NCI-H1105 (cell line): Measurements from ENCODE around the gene ZNF488.

Source experiments
- DNase-seq: peaks from one replicate; lab custom pipeline; 2025; lab: John Stamatoyannopoulos, UW

Gene ZNF488

GRCh38 chr10:47330366-47330765, 53.7 kb downstream of the ZNF488 start:
- no peak for DNase-seq

GRCh38 chr10:47329855-47330254, 54.2 kb downstream of the ZNF488 start:
- no peak for DNase-seq

- no peak for DNase-seq
Observed at GRCh38 chr10:47326927-47327330, 57.2 kb downstream of the ZNF488 start.

- DNase-seq, result no peak
Observed at GRCh38 chr10:47326306-47326926, 57.7 kb downstream of the ZNF488 start.

- DNase-seq, result no peak
Observed at GRCh38 chr10:47325303-47326291, 58.5 kb downstream of the ZNF488 start.

GRCh38 chr10:47323636-47324296, 60.3 kb downstream of the ZNF488 start:
- DNase-seq, result peak; percentile 38

GRCh38 chr10:47323087-47323486, 61.0 kb downstream of the ZNF488 start:
- DNase-seq, result no peak

- no peak for DNase-seq
Observed at GRCh38 chr10:47322300-47323061, 61.6 kb downstream of the ZNF488 start, which contains the start of gene GDF2. GDF2 (plus strand) TSS chr10:47322454; CDS start chr10:47322669, 215 bp downstream.

- DNase-seq, result no peak
Observed at GRCh38 chr10:47321521-47322195, 62.4 kb downstream of the ZNF488 start.

- no peak for DNase-seq
Observed at GRCh38 chr10:47320812-47321211, 63.3 kb downstream of the ZNF488 start.

- DNase-seq, result no peak
Observed at GRCh38 chr10:47319784-47320183, 64.3 kb downstream of the ZNF488 start.

- DNase-seq, result no peak
Observed at GRCh38 chr10:47318706-47319105, 65.4 kb downstream of the ZNF488 start.

- DNase-seq, result no peak
Observed at GRCh38 chr10:47317251-47317650, 66.8 kb downstream of the ZNF488 start.

- no peak for DNase-seq
Observed at GRCh38 chr10:47316131-47316530, 68.0 kb downstream of the ZNF488 start.
